ENCODE results near the gene LILRA2.

DNA sequence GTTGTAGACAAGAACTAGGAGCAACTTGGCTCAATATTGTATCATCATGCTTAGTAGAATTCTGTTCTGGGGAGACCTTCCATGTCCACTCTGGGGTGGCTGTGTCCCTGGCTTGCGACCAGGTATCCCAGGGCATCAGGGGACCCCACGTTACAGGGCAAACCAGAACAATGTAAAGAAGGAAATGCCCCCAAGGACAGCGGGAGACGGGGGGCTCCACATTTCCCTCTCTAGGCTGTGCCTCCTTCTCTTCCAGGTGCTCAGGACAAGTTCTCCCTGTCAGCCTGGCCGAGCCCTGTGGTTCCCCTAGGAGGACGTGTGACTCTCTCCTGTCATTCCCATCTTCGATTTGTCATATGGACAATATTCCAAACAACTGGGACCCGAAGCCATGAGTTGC is 40.1 kb upstream of the LILRA2 start:
- TF ChIP-seq, protein P1, sequence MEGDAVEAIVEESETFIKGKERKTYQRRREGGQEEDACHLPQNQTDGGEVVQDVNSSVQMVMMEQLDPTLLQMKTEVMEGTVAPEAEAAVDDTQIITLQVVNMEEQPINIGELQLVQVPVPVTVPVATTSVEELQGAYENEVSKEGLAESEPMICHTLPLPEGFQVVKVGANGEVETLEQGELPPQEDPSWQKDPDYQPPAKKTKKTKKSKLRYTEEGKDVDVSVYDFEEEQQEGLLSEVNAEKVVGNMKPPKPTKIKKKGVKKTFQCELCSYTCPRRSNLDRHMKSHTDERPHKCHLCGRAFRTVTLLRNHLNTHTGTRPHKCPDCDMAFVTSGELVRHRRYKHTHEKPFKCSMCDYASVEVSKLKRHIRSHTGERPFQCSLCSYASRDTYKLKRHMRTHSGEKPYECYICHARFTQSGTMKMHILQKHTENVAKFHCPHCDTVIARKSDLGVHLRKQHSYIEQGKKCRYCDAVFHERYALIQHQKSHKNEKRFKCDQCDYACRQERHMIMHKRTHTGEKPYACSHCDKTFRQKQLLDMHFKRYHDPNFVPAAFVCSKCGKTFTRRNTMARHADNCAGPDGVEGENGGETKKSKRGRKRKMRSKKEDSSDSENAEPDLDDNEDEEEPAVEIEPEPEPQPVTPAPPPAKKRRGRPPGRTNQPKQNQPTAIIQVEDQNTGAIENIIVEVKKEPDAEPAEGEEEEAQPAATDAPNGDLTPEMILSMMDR (IDR thresholded peaks at IDR 0.05) = no peak
- TF ChIP-seq POLR2A (IDR thresholded peaks at IDR 0.05) = no peak
